ENCODE data around the gene TPSD1.
"Not testable (repeated sequence)": the region's sequence is repeated elsewhere in the genome, so short reads cannot be mapped to it uniquely, and the experiment has no call there.

Gene TPSD1

DNA sequence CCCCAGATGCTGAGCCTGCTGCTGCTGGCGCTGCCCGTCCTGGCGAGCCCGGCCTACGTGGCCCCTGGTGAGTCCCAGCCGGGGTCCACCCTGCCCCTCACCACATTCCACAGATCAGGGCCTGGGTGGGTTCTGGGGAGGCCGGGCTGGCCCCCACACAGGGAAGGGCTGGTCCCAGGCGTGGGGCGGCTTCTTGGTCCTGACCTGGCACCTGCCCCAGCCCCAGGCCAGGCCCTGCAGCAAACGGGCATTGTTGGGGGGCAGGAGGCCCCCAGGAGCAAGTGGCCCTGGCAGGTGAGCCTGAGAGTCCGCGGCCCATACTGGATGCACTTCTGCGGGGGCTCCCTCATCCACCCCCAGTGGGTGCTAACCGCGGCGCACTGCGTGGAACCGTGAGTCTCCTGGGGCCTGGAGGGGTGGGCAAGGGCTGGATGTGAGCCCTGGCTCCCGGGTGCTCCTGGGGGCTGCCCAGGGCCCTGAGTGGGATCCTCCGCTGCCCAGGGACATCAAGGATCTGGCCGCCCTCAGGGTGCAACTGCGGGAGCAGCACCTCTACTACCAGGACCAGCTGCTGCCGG lies 516 bp downstream of the TPSD1 start:
- FAIRE-seq; DNase-seq (ENCODE audit: insufficient read length, low spot score): not testable (repeated sequence)

DNA sequence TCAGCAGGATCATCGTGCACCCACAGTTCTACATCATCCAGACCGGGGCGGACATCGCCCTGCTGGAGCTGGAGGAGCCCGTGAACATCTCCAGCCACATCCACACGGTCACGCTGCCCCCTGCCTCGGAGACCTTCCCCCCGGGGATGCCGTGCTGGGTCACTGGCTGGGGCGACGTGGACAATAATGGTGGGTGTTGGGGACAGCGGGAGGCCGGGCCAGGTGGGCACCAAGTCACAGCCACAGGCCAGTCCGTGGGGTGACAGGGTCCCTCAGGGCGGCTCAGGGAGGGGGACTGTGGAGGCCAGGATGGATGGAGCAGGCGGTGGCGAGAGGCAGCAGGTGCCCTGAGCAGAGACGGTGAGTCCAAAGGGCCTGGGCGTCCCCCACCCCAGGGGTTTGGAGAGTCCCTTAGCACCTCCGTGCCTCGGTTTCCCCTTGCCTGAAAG lies 1.0 kb downstream of the TPSD1 start:
- FAIRE-seq (no peak), DNase-seq (ENCODE audit: insufficient read length, low spot score) (no peak)
- no peak for TF ChIP-seq POLR2A (IDR thresholded peaks at IDR 0.05; ENCODE audit: low read depth, low read length)

DNA sequence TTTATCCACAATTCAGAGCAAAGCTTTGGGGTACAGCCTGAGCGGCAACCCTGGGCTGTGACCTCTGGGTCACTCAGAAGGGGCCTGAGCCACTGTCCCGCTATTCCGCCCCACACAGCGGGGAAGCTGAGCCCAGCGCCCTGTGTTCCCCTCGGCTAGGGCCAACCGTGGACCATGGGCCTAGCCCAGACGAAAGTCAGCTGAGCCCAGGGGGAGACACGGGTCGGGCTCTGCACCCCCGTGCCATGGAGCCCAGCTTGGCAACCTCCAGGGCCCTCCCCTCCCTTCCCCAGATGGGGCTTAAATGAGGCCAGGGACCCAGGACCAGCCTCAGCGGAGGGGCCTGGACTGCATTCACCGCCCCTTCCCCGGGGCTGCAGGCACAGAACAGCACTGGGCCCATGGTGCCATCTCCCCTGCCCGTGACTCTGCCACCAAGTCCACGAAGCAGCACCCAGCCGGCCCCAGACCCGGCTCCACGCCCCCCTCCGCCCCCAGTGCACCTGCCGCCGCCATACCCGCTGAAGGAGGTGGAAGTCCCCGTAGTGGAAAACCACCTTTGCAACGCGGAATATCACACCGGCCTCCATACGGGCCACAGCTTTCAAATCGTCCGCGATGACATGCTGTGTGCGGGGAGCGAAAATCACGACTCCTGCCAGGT lies 1.8 kb downstream of the TPSD1 start:
- FAIRE-seq (no peak), DNase-seq (ENCODE audit: insufficient read length, low spot score) (no peak)
- TF ChIP-seq POLR2A (IDR thresholded peaks at IDR 0.05; ENCODE audit: low read depth, low read length): no peak

DNA sequence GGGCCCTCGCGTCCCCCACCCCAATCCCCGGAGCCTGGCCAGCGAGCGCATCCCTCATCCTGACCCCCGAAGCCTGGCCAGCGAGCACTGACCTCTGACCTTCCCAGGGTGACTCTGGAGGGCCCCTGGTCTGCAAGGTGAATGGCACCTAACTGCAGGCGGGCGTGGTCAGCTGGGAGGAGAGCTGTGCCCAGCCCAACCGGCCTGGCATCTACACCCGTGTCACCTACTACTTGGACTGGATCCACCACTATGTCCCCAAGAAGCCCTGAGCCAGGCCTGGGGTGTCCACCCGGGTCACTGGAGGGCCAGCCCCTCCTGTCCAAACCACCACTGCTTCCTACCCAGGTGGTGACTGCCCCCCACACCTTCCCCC lies 2.3 kb downstream of the TPSD1 start:
- DNase-seq (ENCODE audit: insufficient read length, low spot score) (no peak), FAIRE-seq (no peak)
- no peak for TF ChIP-seq POLR2A (IDR thresholded peaks at IDR 0.05; ENCODE audit: low read depth, low read length)

DNA sequence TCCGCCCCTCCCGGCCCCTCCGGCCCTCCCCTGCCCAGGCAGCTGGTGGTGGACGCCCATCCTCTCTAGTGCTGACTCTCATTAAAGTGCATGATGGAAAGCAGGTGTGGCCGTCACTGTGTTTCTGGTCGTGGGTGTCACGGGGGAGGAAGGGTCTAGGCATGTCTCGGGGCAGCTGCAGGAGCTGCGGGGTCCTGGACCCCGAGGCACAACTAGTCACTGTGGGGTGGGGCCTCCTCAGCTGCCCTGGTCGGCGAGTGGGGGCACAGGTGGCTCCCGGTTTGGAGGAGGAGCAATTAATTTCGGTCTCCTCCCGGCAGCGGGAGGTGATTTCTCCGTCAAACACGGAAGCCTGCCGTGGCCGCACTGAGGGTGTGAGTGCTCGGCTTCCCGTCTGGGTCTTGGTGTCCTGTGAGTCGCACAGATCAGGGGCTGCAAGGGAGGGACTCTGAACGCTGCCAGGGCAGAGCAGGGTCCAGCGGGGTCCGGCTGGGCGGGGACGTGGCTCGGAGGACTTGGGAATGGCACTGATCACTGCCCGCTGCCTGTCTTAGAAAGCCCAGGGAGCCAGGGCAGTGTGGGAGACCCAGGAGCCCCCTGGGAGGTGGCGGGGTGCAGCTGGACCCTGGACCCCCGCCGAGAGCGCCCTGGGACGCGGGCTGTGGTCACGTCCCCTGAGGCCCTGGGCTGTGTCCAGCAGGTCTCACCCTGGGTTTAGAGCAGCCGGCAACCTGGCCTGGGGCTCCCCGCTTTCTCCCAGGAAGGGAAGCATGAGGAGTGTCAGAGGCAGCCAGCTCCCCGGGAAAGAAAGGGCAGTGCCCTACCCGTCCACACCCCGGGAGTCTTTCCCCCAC lies 3.3 kb downstream of the TPSD1 start:
- no peak for TF ChIP-seq POLR2A (IDR thresholded peaks at IDR 0.05; ENCODE audit: low read depth, low read length)
- DNase-seq (ENCODE audit: insufficient read length, low spot score) (no peak), FAIRE-seq (no peak)

DNA sequence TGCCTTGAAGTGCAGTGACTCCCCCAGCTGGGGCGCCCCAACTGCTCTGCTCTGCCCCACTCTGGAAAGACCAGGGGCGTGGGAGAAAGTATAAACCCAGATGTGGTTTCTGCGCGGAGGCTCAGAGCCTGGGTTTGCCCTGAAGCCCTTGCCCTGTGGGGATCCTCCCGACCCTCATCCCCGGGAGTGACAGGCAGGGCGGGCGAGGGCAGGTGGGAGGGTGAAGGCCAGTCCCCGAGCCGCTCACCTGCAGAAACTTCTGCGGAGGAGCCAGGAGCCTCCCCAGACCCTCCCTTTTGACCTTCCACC lies 3.8 kb downstream of the TPSD1 start:
- DNase-seq (ENCODE audit: insufficient read length, low spot score): no peak
- FAIRE-seq: no peak
- no peak for TF ChIP-seq POLR2A (IDR thresholded peaks at IDR 0.05; ENCODE audit: low read depth, low read length)

DNA sequence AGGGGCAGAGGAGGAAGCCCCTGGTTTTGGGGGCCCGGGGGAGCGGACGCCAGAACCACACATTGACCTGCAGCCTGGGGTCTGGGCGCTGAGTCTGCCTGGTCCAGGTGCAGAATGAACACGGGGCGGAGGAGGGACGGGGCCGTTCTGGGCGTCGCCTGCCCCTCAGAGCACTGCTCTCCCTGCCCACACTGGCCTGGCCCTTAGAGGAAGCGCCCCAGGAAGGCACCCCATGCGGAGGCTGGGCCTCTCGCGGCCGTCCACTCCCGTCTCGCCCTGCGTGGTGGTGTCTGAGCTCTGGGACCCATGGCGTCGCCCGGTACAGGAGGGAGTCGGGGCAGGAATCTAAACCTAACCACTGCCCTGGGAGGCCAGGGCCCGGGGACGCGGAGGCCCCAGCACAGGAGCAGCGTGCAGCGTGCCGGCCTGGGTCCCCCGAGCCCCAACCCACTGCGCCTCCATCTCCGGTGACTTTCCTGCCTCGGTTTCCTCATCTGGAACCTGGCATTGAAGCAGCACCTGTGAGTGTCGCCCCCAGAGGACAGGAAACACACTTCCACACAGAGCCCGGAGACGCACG lies 4.3 kb downstream of the TPSD1 start:
- no peak for TF ChIP-seq POLR2A (IDR thresholded peaks at IDR 0.05; ENCODE audit: low read depth, low read length)
- DNase-seq (ENCODE audit: insufficient read length, low spot score) (no peak), FAIRE-seq (no peak)

DNA sequence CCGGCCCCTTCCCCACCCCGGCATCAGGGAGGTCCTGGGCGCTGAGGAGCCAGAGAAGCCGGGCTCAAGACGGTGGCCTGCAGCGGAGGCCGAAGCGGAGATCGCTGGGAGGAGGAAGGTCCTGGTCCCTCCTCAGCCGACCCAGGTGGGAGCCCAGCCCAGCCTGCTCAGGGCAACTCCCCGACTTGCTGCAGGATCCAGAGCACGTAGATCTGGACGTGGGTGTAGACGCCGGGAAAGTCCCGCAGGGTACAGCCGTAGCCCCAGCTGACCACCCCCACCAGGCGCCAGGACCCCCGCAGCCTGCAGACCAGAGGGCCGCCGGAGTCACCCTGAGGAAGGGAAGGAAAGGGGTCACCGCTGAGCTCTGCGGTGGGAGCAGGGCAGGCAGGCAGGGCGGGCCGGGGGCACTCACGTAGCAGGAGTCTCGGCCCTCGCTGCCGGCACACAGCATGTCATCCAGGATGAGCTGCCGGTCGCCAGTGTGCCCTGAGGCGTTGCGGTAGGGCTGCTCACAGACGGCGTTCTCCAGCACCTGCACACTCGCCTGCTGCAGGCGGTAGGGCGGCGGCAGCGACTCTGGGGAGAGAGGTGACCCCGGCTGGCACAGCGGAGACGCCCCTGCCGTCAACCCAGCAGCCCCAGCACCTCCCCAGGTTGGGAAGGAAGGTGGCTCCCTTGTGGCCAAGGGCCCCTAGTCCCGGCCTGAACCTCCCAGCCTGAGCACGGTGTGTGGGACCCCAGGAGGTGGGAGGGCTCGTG lies 5.4 kb downstream of the TPSD1 start:
- FAIRE-seq: no peak
- TF ChIP-seq POLR2A (IDR thresholded peaks at IDR 0.05; ENCODE audit: low read depth, low read length): no peak
- no peak for DNase-seq (ENCODE audit: insufficient read length, low spot score)

DNA sequence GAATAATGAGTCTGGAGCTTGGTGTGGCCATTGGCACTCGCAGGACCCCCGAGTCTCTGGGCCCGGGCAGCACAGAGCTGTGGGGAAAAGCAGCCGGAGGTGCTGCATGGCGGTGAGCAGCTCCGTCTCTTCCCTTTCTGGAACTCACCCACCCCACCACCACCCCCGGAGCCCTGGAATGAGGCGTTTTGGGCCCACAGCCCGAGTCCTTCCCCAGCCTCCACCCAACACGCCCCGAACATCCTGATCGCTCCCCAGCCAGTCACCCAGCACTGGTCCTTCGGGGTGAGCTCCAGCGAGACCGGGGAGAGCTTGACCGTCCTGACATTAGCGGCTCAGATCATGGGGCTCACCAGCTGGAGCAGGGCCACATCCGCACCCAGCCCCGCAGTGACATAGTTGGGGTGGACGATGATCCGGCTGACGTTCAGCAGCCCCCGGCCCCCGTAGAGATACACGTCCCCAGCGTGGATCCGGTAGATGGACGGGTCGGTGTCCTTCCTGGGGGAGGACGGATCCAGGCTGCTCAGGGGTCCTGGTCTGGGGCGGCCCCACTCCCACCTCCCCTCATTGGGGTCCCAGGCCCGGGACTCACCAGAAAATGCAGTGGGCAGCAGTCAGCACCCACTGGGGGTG lies 6.5 kb downstream of the TPSD1 start:
- DNase-seq (ENCODE audit: insufficient read length, low spot score) (no peak), FAIRE-seq (no peak)
- no peak for TF ChIP-seq POLR2A (IDR thresholded peaks at IDR 0.05; ENCODE audit: low read depth, low read length)

DNA sequence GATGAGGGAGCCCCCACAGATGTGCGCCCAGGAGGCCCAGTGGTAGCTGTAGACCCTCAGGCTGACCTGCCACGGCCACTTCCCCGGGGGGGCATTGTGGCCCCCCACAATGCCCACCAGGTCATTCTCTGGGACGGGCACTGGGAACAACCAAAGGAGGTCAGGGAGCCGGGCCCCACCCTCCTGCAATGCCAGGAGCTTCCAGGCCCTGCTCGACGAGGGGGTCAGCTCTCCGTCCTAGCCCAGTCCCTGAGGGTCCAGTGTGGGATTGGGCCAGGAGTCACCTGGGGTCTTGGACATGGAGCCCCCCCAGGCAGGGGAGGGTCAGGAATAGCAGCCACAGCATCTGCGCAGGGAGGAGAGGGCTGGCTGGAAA lies 7.0 kb downstream of the TPSD1 start:
- DNase-seq (ENCODE audit: insufficient read length, low spot score) (no peak), FAIRE-seq (no peak)
- no peak for TF ChIP-seq POLR2A (IDR thresholded peaks at IDR 0.05; ENCODE audit: low read depth, low read length)

DNA sequence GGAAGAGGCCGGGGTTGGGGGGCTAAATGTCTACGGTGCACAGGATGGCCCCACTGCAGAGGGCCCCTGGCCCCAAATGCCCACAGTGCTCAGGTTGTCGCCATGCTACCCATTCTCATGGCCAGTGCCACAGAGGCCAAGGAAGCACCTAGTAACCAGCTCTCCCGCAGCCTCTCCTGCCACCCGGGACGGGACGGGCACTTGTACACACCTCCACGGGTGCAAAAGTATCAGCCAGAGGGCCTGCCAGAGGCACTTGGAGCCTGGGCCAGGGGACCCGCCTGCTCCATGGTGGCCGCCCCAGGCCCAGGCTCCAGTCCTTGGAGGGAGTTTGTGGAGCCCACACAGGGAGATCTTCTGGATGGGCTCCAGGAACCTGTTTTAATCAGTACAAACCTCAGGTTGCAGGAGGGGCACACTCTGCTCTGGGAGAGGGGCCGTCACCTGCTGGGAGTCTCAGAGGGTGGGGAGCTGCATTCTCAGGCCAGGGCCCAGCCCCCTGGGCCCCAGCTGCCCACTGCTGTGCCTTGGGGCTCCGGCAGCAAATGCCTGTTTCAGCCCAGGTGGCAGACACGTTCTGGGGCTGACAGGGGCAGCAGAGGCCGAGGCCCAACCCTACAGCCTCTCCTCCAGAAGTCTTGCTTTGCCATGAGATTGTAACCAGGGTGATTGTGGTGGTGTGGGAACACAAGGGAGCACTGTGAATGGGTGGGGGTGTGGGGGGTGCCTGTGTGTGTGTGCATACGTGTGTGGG lies 7.9 kb downstream of the TPSD1 start:
- FAIRE-seq (no peak), DNase-seq (ENCODE audit: insufficient read length, low spot score) (no peak)

DNA sequence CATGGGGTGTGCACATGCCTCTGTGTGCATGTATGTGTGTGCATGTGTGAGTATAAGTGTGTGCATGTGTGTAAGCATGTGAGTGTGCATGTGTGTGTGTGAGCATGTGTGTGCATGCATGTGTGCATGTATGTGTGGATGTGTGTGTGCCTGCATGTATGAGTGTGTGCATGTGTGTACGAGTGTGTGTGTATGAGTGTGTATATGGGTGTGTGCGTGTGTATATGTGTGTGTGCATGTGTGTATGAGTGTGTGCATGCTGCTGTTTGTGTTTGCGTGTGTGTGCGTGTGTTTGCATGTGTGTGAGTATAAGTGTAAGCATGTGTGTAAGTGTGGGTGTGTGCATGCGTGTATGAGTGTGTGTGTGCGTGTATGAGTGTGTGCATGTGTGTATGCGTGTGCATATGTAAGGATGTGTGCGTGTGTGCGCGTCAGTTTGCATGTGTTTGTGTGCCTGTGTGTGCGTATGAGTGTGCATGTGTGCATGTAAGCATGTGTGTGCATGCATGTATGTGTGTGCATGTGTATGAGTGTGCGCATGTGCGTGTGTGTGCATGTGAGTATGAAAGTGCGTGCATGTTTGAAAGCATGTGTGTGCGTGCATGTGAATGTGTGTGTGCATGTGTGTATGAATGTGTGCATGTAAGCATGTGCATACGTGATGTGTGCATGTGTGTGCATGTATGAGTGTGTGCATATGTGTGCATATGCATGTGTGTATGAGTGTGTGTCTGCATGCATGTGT lies 8.6 kb downstream of the TPSD1 start:
- no peak for TF ChIP-seq POLR2A (IDR thresholded peaks at IDR 0.05; ENCODE audit: low read depth, low read length)
- DNase-seq (ENCODE audit: insufficient read length, low spot score) (no peak), FAIRE-seq (no peak)

More for the DNA sequence above, 7.9 kb downstream of the TPSD1 start:
- no peak for TF ChIP-seq POLR2A (IDR thresholded peaks at IDR 0.05; ENCODE audit: low read depth, low read length)

All from H54 (cell line).